Trophoblast cell (in vitro differentiated cells and primary cell): ENCODE data around the gene HOTAIR.
A peak's percentile ranks its signal among the peaks of the same experiment; 100 is the strongest.

Experiments
- DNase-seq, 2 donors: peaks; one replicate each; pipeline ENCODE4 v3.0.0-alpha.2; 2016
- H2AFZ ChIP-seq: 2 replicates; pipeline ENCODE4 v1.6.1; 2013; ENCODE audit warnings: low read length, moderate library complexity, mild to moderate bottlenecking; ENCODE audit not compliant: insufficient read depth, poor library complexity
- H2AK5ac ChIP-seq: 2 replicates; pipeline ENCODE4 v1.6.1; 2013; ENCODE audit warnings: mild to moderate bottlenecking, low read length
- H2BK120ac ChIP-seq: 2 replicates; pipeline ENCODE4 v1.6.1; 2013; ENCODE audit warnings: low read length, mild to moderate bottlenecking, moderate library complexity; ENCODE audit not compliant: insufficient read depth, poor library complexity
- H2BK12ac ChIP-seq: 2 replicates; pipeline ENCODE4 v1.6.1; 2013; ENCODE audit warnings: mild to moderate bottlenecking, low read length, moderate library complexity
- H2BK5ac ChIP-seq: 2 replicates; pipeline ENCODE4 v1.6.1; 2013; ENCODE audit warnings: low read length, low read depth, moderate library complexity, mild to moderate bottlenecking; ENCODE audit not compliant: poor library complexity
- H3K14ac ChIP-seq: 2 replicates; pipeline ENCODE4 v1.6.1; 2013; ENCODE audit warnings: mild to moderate bottlenecking, low read length
- H3K18ac ChIP-seq: 2 replicates; pipeline ENCODE4 v1.6.1; 2013; ENCODE audit warnings: mild to moderate bottlenecking, low read length
- H3K23ac ChIP-seq: 2 replicates; pipeline ENCODE4 v1.6.1; 2013; ENCODE audit warnings: low read length
- H3K27ac ChIP-seq: 2 replicates; pipeline ENCODE4 v1.5.1; 2013; ENCODE audit warnings: low read depth, mild to moderate bottlenecking, inconsistent platforms, low read length, moderate library complexity
- H3K27me3 ChIP-seq: 2 replicates; pipeline ENCODE4 v1.6.1; 2013; ENCODE audit warnings: inconsistent platforms, mild to moderate bottlenecking, low read length, moderate library complexity; ENCODE audit not compliant: insufficient read depth
- H3K36me3 ChIP-seq, 2 experiments: 1 replicate in 1 of 2; 2 replicates in 1 of 2; pipeline ENCODE4 v1.6.1; 2013; ENCODE audit warnings: low read length in 2 of 2, mild to moderate bottlenecking in 2 of 2, moderate library complexity in 1 of 2; ENCODE audit not compliant: insufficient read depth in 2 of 2, control insufficient read depth in 1 of 2
- H3K4ac ChIP-seq: 2 replicates; pipeline ENCODE4 v1.6.1; 2013; ENCODE audit warnings: low read depth, mild to moderate bottlenecking, low read length, moderate library complexity
- H3K4me1 ChIP-seq, 2 experiments: 1 replicate in 1 of 2; 2 replicates in 1 of 2; pipeline ENCODE4 v1.6.1; 2013; ENCODE audit warnings: low read length in 2 of 2, mild to moderate bottlenecking in 2 of 2, moderate library complexity in 1 of 2; ENCODE audit not compliant: insufficient read depth in 2 of 2, control insufficient read depth in 1 of 2
- H3K4me2 ChIP-seq: 2 replicates; pipeline ENCODE4 v1.6.1; 2013; ENCODE audit warnings: inconsistent platforms, mild to moderate bottlenecking, low read length, moderate library complexity
- H3K4me3 ChIP-seq: 2 replicates; pipeline ENCODE4 v1.5.1; 2013; ENCODE audit warnings: mild to moderate bottlenecking, low read depth, low read length, inconsistent platforms
- H3K79me1 ChIP-seq: one replicate; pipeline ENCODE4 v1.6.1; 2013; ENCODE audit warnings: low read length
- H3K79me2 ChIP-seq: 2 replicates; pipeline ENCODE4 v1.6.1; 2013; ENCODE audit warnings: low read length, mild to moderate bottlenecking; ENCODE audit not compliant: control insufficient read depth, insufficient read depth, poor library complexity
- H3K9ac ChIP-seq: 2 replicates; pipeline ENCODE4 v1.6.1; 2013; ENCODE audit warnings: mild to moderate bottlenecking, low read length
- H3K9me3 ChIP-seq: 2 replicates; pipeline ENCODE4 v1.6.1; 2013; ENCODE audit warnings: low read depth, mild to moderate bottlenecking, control low read depth, inconsistent platforms, low read length; ENCODE audit not compliant: insufficient read depth
- H4K12ac ChIP-seq: 2 replicates; pipeline ENCODE4 v1.6.1; 2013; ENCODE audit warnings: low read depth, mild to moderate bottlenecking, low read length, moderate library complexity
- H4K8ac ChIP-seq: 2 replicates; pipeline ENCODE4 v1.6.1; 2013; ENCODE audit warnings: low read depth, mild to moderate bottlenecking, low read length, moderate library complexity
- H4K91ac ChIP-seq: one replicate; pipeline ENCODE4 v1.6.1; 2013; ENCODE audit warnings: low read depth, mild to moderate bottlenecking, low read length, moderate library complexity
- WGBS: extraction: QIAGEN DNeasy Blood & Tissue Kit; methylation state at CpG from one replicate; pipeline ENCODE4 v1.1.7; 2013; ENCODE audit warnings: missing lambda C conversion rate; ENCODE audit not compliant: insufficient read length, insufficient coverage; ENCODE audit errors: extremely low coverage; 5-methylcytosine and 5-hydroxymethylcytosine counted together

HOTAIR gene

GRCh38 chr12:53947743-53948142 lies 27.0 kb downstream of the HOTAIR start:
- Histone ChIP-seq H4K91ac (no peak overlapping the region), H3K18ac (no peak overlapping the region)

GRCh38 chr12:53944907-53945847 lies 29.6 kb downstream of the HOTAIR start:
- Histone ChIP-seq H2AFZ (no peak overlapping the region), H3K4me1 (peaks cover 11 to 22% of the 10 kb centered on the region in 2 experiments), H3K9ac (no peak overlapping the region), H2BK12ac (no peak overlapping the region), H3K18ac (no peak overlapping the region), H3K27ac (no peak overlapping the region), H3K9me3 (peaks cover 13% of the 10 kb centered on the region), H4K91ac (no peak overlapping the region), H3K14ac (no peak overlapping the region), H2BK5ac (no peak overlapping the region), H3K79me1 (peaks cover 7% of the 10 kb centered on the region), H2AK5ac (no peak overlapping the region), H3K4me2 (no peak overlapping the region), H4K8ac (no peak overlapping the region), H3K23ac (no peak overlapping the region), H2BK120ac (no peak overlapping the region), H3K36me3 (peaks cover 12 to 16% of the 10 kb centered on the region in 2 experiments), H3K27me3 (peaks cover 34% of the 10 kb centered on the region), H3K4me3 (no peak overlapping the region), H4K12ac (no peak overlapping the region), H3K4ac (no peak overlapping the region), H3K79me2 (peaks cover 7% of the 10 kb centered on the region)
- DNase-seq, result no peak
- no CpG with 5 or more reads among the region's 51 CpGs for WGBS

More at GRCh38 chr12:53947743-53948142, 27.0 kb downstream of the HOTAIR start:
- Histone ChIP-seq H3K79me2 (no peaks in the 10 kb centered on the region), H3K4me1 (peaks cover 9 to 15% of the 10 kb centered on the region in 2 experiments), H3K4me3 (no peak overlapping the region), H3K9ac (no peak overlapping the region), H2BK5ac (no peak overlapping the region), H3K36me3 (peaks cover 12 to 16% of the 10 kb centered on the region in 2 experiments), H3K23ac (no peak overlapping the region), H2BK12ac (no peak overlapping the region), H3K4ac (no peak overlapping the region), H4K12ac (no peak overlapping the region), H3K14ac (no peak overlapping the region), H2AK5ac (no peak overlapping the region), H3K9me3 (peaks cover 13% of the 10 kb centered on the region), H3K27me3 (peaks cover 59% of the 10 kb centered on the region), H4K8ac (no peak overlapping the region), H3K79me1 (no peaks in the 10 kb centered on the region), H3K4me2 (no peak overlapping the region), H2AFZ (no peak overlapping the region), H3K27ac (no peak overlapping the region), H2BK120ac (no peak overlapping the region)
- DNase-seq, result no peak

GRCh38 chr12:53944209-53944608 lies 30.5 kb downstream of the HOTAIR start:
- no peak overlapping the region for H2BK12ac ChIP-seq
- no peak overlapping the region for H4K91ac ChIP-seq
- peaks cover 10% of the 10 kb centered on the region for H3K79me2 ChIP-seq
- no peak for DNase-seq
- WGBS, result no CpG with 5 or more reads among the region's 4 CpGs
- no peak overlapping the region for H3K9ac ChIP-seq
- H3K27ac ChIP-seq, result no peak overlapping the region
- peaks cover 15% of the 10 kb centered on the region for H3K79me1 ChIP-seq
- no peak overlapping the region for H2BK120ac ChIP-seq
- no peak overlapping the region for H2BK5ac ChIP-seq
- H3K4me2 ChIP-seq, result no peak overlapping the region
- peaks cover 7% of the 10 kb centered on the region for H3K9me3 ChIP-seq
- H2AK5ac ChIP-seq, result no peak overlapping the region
- no peak overlapping the region for H3K18ac ChIP-seq
- H4K12ac ChIP-seq, result no peak overlapping the region
- H2AFZ ChIP-seq, result no peak overlapping the region
- peaks cover 28% of the 10 kb centered on the region for H3K27me3 ChIP-seq
- peaks cover 12 to 16% of the 10 kb centered on the region in 2 experiments for H3K36me3 ChIP-seq
- no peak overlapping the region for H4K8ac ChIP-seq
- no peak overlapping the region for H3K4me3 ChIP-seq
- no peak overlapping the region for H3K4ac ChIP-seq
- H3K14ac ChIP-seq, result no peak overlapping the region
- no peak overlapping the region for H3K23ac ChIP-seq
- H3K4me1 ChIP-seq, result peaks cover 7 to 17% of the 10 kb centered on the region in 2 experiments

GRCh38 chr12:53942467-53942997 lies 32.2 kb downstream of the HOTAIR start:
- Histone ChIP-seq H3K36me3 (peaks cover 12 to 16% of the 10 kb centered on the region in 2 experiments), H4K8ac (no peak overlapping the region), H3K79me1 (peaks cover 21% of the 10 kb centered on the region), H3K14ac (no peak overlapping the region), H3K9me3 (peaks cover 7% of the 10 kb centered on the region), H2BK120ac (peak overlapping the region; percentile 31), H4K91ac (peak overlapping the region; percentile 50), H3K27ac (no peak overlapping the region), H3K9ac (no peak overlapping the region), H3K18ac (no peak overlapping the region), H4K12ac (no peak overlapping the region), H3K4me2 (no peak overlapping the region), H3K23ac (no peak overlapping the region), H3K4ac (peak overlapping the region; percentile 42), H3K4me3 (no peak overlapping the region), H3K79me2 (peaks cover 14% of the 10 kb centered on the region), H3K4me1 (peaks cover 8 to 17% of the 10 kb centered on the region in 2 experiments), H2AK5ac (no peak overlapping the region), H2BK12ac (peak overlapping the region; percentile 78), H3K27me3 (peaks cover 38% of the 10 kb centered on the region), H2BK5ac (no peak overlapping the region), H2AFZ (no peak overlapping the region)
- WGBS, result no CpG with 5 or more reads among the region's 2 CpGs
- DNase-seq, result no peak
